ENCODE measurements around the gene MEGF11.

Gene MEGF11

DNA sequence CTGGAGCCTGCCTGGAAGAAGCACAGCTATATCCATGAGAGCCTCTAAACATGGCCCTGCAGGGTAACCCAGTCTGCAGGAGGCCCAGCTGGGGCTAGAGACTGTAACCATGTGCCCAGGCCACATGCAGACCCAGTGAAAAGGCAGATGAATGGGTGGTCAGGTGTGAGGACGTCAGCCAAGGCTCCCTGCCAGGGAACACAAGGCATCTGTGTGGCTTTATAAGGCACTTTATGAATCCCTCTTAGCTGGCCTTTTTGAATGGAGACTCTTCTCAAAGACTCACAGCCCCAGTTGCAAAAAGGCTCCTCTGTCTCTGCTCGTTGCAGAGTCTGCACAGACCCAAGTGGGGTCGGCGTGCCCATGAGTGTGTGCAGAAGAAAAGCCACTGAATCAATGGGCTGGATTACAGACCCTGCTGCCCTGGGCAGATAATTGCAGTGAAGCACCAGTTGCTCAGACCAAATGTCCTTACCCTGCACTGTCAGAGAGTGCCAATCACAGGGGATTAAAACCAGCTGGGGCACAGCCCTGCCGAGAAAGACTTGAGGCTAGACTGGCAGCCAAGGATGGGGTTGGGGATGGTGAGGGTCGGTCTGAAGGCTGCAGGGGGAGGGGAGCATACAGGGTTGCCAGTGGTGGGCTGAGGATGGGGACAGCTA lies 230.1 kb downstream of the MEGF11 start:
- H4K20me1 ChIP-seq (ENCODE audit: low read depth, low read length): no peaks in the 10 kb centered on the region
- H3K9me3 ChIP-seq (ENCODE audit: insufficient read depth, low read length): no peaks in the 10 kb centered on the region
- no peaks in the 10 kb centered on the region for H3F3A ChIP-seq (ENCODE audit: insufficient read depth)
- H3K36me3 ChIP-seq (ENCODE audit: low read length): no peaks in the 10 kb centered on the region
- no peaks in the 10 kb centered on the region for H3K9me2 ChIP-seq (replicated peaks; ENCODE audit: insufficient read depth, low read length)
- TF ChIP-seq, protein P1, sequence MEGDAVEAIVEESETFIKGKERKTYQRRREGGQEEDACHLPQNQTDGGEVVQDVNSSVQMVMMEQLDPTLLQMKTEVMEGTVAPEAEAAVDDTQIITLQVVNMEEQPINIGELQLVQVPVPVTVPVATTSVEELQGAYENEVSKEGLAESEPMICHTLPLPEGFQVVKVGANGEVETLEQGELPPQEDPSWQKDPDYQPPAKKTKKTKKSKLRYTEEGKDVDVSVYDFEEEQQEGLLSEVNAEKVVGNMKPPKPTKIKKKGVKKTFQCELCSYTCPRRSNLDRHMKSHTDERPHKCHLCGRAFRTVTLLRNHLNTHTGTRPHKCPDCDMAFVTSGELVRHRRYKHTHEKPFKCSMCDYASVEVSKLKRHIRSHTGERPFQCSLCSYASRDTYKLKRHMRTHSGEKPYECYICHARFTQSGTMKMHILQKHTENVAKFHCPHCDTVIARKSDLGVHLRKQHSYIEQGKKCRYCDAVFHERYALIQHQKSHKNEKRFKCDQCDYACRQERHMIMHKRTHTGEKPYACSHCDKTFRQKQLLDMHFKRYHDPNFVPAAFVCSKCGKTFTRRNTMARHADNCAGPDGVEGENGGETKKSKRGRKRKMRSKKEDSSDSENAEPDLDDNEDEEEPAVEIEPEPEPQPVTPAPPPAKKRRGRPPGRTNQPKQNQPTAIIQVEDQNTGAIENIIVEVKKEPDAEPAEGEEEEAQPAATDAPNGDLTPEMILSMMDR (IDR thresholded peaks at IDR 0.05; ENCODE audit: insufficient read depth, low read length, poor library complexity, severe bottlenecking): no peak
- TF ChIP-seq EZH2phosphoT487 (conservative IDR thresholded peaks at IDR 0.05; ENCODE audit: low read length): no peak
- H3K4me3 ChIP-seq (ENCODE audit: insufficient read depth, low read length, poor library complexity, severe bottlenecking): no peak overlapping the region
- no peak overlapping the region for H3K9ac ChIP-seq (ENCODE audit: low read length)
- H3K79me2 ChIP-seq (ENCODE audit: insufficient read depth, low read length): no peaks in the 10 kb centered on the region
- no peak overlapping the region for H3K27ac ChIP-seq (ENCODE audit: low read depth, low read length)
- H3K27me3 ChIP-seq (ENCODE audit: low read length): no peaks in the 10 kb centered on the region
- no peak overlapping the region for H3K4me2 ChIP-seq (ENCODE audit: low read depth, low read length, poor library complexity, severe bottlenecking)
- no peak overlapping the region for H2AFZ ChIP-seq (ENCODE audit: low read depth, low read length, severe bottlenecking)

DNA sequence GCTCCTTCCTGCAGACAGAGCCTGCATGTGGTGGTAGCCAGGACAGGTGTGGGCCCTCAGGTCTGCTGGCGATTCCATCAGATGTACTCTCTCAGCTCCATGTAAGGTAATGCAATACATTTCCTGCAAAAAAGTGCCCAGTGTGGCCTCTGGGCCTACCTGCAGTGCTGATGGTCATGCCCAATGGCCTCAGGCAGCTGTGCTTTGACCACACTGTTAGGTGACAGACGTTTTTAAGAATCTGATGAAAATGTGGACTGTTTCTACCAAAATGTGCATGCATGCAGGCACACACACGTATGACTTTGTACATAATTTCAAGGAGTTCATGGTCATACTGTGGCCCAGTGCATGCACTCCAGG lies 231.4 kb downstream of the MEGF11 start:
- Histone ChIP-seq H3K79me2 (ENCODE audit: insufficient read depth, low read length) (no peaks in the 10 kb centered on the region), H3F3A (ENCODE audit: insufficient read depth) (no peaks in the 10 kb centered on the region), H4K20me1 (ENCODE audit: low read depth, low read length) (no peaks in the 10 kb centered on the region), H3K4me2 (ENCODE audit: low read depth, low read length, poor library complexity, severe bottlenecking) (no peak overlapping the region), H3K9me2 (replicated peaks; ENCODE audit: insufficient read depth, low read length) (no peaks in the 10 kb centered on the region), H3K9ac (ENCODE audit: low read length) (no peak overlapping the region), H3K27me3 (ENCODE audit: low read length) (no peaks in the 10 kb centered on the region), H3K9me3 (ENCODE audit: insufficient read depth, low read length) (no peaks in the 10 kb centered on the region), H3K27ac (ENCODE audit: low read depth, low read length) (no peak overlapping the region), H2AFZ (ENCODE audit: low read depth, low read length, severe bottlenecking) (no peak overlapping the region), H3K4me3 (ENCODE audit: insufficient read depth, low read length, poor library complexity, severe bottlenecking) (no peak overlapping the region), H3K36me3 (ENCODE audit: low read length) (no peaks in the 10 kb centered on the region)
- TF ChIP-seq, protein P1 (IDR thresholded peaks at IDR 0.05; ENCODE audit: insufficient read depth, low read length, poor library complexity, severe bottlenecking): no peak
- no peak for TF ChIP-seq EZH2phosphoT487 (conservative IDR thresholded peaks at IDR 0.05; ENCODE audit: low read length)

DNA sequence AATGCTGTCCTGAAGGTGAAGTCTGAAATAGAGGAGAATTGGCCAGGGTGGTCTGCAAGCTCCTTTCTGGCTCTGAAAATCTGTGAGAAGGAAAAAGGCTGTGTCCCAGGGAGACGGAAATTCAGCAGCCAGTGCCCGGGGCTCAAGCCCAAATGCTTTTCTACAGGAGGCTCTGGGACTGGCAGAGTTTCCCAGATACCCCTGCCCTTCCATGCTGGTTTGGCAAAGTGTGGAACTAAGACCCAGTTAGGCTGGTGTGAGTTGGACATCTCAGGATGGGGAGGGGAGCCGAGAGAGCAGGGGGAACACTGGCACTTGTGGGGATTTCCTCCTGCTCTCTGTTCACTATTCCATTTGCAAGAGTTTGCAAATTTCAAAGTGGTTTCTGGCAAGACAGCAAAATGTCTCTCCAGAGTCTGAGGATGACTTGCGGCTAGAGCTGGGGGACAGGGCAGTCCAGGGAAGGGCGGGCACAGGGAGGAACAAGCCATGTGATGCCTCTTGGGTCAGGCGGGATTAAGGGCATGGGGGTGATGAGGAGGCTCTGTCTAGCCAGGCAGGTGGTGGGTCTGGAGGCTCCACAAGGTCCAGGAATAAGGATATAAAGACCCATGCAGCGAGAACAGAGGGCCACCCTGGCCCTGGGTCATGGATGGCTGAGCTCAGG lies 231.9 kb downstream of the MEGF11 start:
- Histone ChIP-seq H4K20me1 (ENCODE audit: low read depth, low read length) (no peaks in the 10 kb centered on the region), H2AFZ (ENCODE audit: low read depth, low read length, severe bottlenecking) (no peak overlapping the region), H3K27me3 (ENCODE audit: low read length) (no peaks in the 10 kb centered on the region), H3K4me3 (ENCODE audit: insufficient read depth, low read length, poor library complexity, severe bottlenecking) (no peak overlapping the region), H3K79me2 (ENCODE audit: insufficient read depth, low read length) (no peaks in the 10 kb centered on the region), H3K9me2 (replicated peaks; ENCODE audit: insufficient read depth, low read length) (no peaks in the 10 kb centered on the region), H3K36me3 (ENCODE audit: low read length) (no peaks in the 10 kb centered on the region), H3K9me3 (ENCODE audit: insufficient read depth, low read length) (no peaks in the 10 kb centered on the region), H3K4me2 (ENCODE audit: low read depth, low read length, poor library complexity, severe bottlenecking) (no peak overlapping the region), H3F3A (ENCODE audit: insufficient read depth) (no peaks in the 10 kb centered on the region), H3K27ac (ENCODE audit: low read depth, low read length) (no peak overlapping the region), H3K9ac (ENCODE audit: low read length) (no peak overlapping the region)
- TF ChIP-seq, protein P1 (IDR thresholded peaks at IDR 0.05; ENCODE audit: insufficient read depth, low read length, poor library complexity, severe bottlenecking): no peak
- TF ChIP-seq EZH2phosphoT487 (conservative IDR thresholded peaks at IDR 0.05; ENCODE audit: low read length): no peak
